Measurements from ENCODE around the gene IL17B.

- no peak for TF ChIP-seq CTCF (optimal IDR thresholded peaks at IDR 0.05 in 1 of 3, IDR thresholded peaks at IDR 0.05 in 1 of 3, conservative IDR thresholded peaks at IDR 0.05 in 1 of 3; ENCODE audit: extremely low read depth in 1 of 3, insufficient read depth in 2 of 3, low read length in 3 of 3)
- no peak for TF ChIP-seq EZH2 (IDR thresholded peaks at IDR 0.05; ENCODE audit: low read length)
These were observed 34.9 kb downstream of the IL17B start for GRCh38 chr5:149344151-149344550.

Data from keratinocyte (primary cell).